Astrocyte of the cerebellum (primary cell): ENCODE measurements around the gene DPP4.

Experiments
- DNase-seq: peaks from one replicate; pipeline ENCODE4 v3.0.0-alpha.2; 2011; ENCODE audit warnings: low read depth
- H3K4me3 ChIP-seq: 2 replicates; pipeline ENCODE4 v1.5.1; 2011; ENCODE audit warnings: mild to moderate bottlenecking, low read depth, low read length, moderate library complexity
- CTCF ChIP-seq: IDR thresholded peaks from 2 replicates; pipeline ENCODE4 v1.5.1; 2012; ENCODE audit warnings: low read length, low read depth, moderate library complexity, mild to moderate bottlenecking; ENCODE audit errors: missing control alignments
- in situ Hi-C: cut with HindIII; loops from 2 replicates; pipeline ENCODE4 v1.10.0; 2017; ENCODE audit warnings: low sequenced_read_pairs

Gene DPP4

GRCh38 chr2:162006337-162006736 is 67.7 kb downstream of the DPP4 start:
- TF ChIP-seq CTCF = no peak
- no peak for DNase-seq
- no peak overlapping the region for H3K4me3 ChIP-seq
- in situ Hi-C loops = no loop called here

GRCh38 chr2:162004031-162004430 is 70.0 kb downstream of the DPP4 start:
- in situ Hi-C loops = no loop called here
- no peak overlapping the region for H3K4me3 ChIP-seq
- no peak for DNase-seq
- TF ChIP-seq CTCF = no peak

- no peak for DNase-seq
- TF ChIP-seq CTCF = no peak
- in situ Hi-C loops = no loop called here
- H3K4me3 ChIP-seq = no peak overlapping the region
Measured at GRCh38 chr2:162002623-162003235, 71.3 kb downstream of the DPP4 start.

GRCh38 chr2:162000431-162000830 is 73.6 kb downstream of the DPP4 start:
- no peak overlapping the region for H3K4me3 ChIP-seq
- DNase-seq = no peak
- in situ Hi-C loops = no loop called here
- no peak for TF ChIP-seq CTCF

GRCh38 chr2:161999321-161999720 is 74.7 kb downstream of the DPP4 start:
- no peak overlapping the region for H3K4me3 ChIP-seq
- in situ Hi-C loops = no loop called here
- TF ChIP-seq CTCF = no peak
- no peak for DNase-seq

GRCh38 chr2:161998857-161999256 is 75.2 kb downstream of the DPP4 start:
- TF ChIP-seq CTCF = no peak
- no peak for DNase-seq
- no peak overlapping the region for H3K4me3 ChIP-seq
- in situ Hi-C loops = no loop called here

GRCh38 chr2:161997916-161998471 is 76.0 kb downstream of the DPP4 start:
- TF ChIP-seq CTCF = no peak
- no peak for DNase-seq
- in situ Hi-C loops = no loop called here
- H3K4me3 ChIP-seq = no peak overlapping the region
